Epithelial cell of proximal tubule (primary cell): ENCODE results near the gene PPP1CA. TPM values are rescaled to one million over a fixed set of nuclear protein-coding genes. Genes with fewer than 3 reads are reported as not detected.

Experiments used
- DNase-seq: peaks from one replicate; pipeline ENCODE4 v3.0.0-alpha.2; 2011; ENCODE audit warnings: low read depth
- H3K4me3 ChIP-seq: 2 replicates; pipeline ENCODE4 v1.5.1; 2011; ENCODE audit warnings: low read depth, mild to moderate bottlenecking, low read length
- CTCF ChIP-seq: conservative IDR thresholded peaks from 2 replicates; pipeline ENCODE4 v1.5.1; 2012; ENCODE audit warnings: low read depth, mild to moderate bottlenecking, low read length
- total RNA-seq: library from RNA; depleted of rRNA; stranded (reverse); fragments of >200 nt; gene quantifications from 2 replicates; pipeline ENCODE4 v1.2.3, GENCODE V29; 2015

PPP1CA gene
- total RNA-seq, 1 donor from 2014 or later = 359 TPM

GRCh38 chr11:67369275-67369674, 32.4 kb downstream of the PPP1CA start:
- no peak for TF ChIP-seq CTCF
- DNase-seq = no peak
- H3K4me3 ChIP-seq = no peak overlapping the region

- no peak overlapping the region for H3K4me3 ChIP-seq
- no peak for TF ChIP-seq CTCF
- no peak for DNase-seq
Observed at GRCh38 chr11:67368621-67369020, 33.0 kb downstream of the PPP1CA start.

GRCh38 chr11:67367761-67368227, 33.9 kb downstream of the PPP1CA start:
- no peak for DNase-seq
- H3K4me3 ChIP-seq = no peak overlapping the region
- TF ChIP-seq CTCF = no peak

GRCh38 chr11:67366961-67367760, 34.5 kb downstream of the PPP1CA start:
- no peak for TF ChIP-seq CTCF
- no peak overlapping the region for H3K4me3 ChIP-seq
- no peak for DNase-seq

- DNase-seq = no peak
- no peak for TF ChIP-seq CTCF
Observed at GRCh38 chr11:67366546-67366945, 35.1 kb downstream of the PPP1CA start.

GRCh38 chr11:67365736-67366444, 35.8 kb downstream of the PPP1CA start:
- DNase-seq = no peak
- TF ChIP-seq CTCF = no peak
- H3K4me3 ChIP-seq = no peak overlapping the region

More at GRCh38 chr11:67366546-67366945, 35.1 kb downstream of the PPP1CA start:
- H3K4me3 ChIP-seq = no peak overlapping the region
